Measurements from ENCODE around the gene TRIO.

Gene TRIO

GRCh38 chr5:14134771-14135170, 8.4 kb upstream of the TRIO start (continued):
- TF ChIP-seq ZNF70 (CRISPR knock-in tag; IDR thresholded peaks at IDR 0.05) (no peak), CREB5 (CRISPR knock-in tag; IDR thresholded peaks at IDR 0.05; ENCODE audit: low read depth) (no peak), ISL1 (CRISPR knock-in tag; IDR thresholded peaks at IDR 0.05) (no peak)

GRCh38 chr5:14135621-14136020, 7.5 kb upstream of the TRIO start:
- TF ChIP-seq ESRRG (CRISPR knock-in tag; IDR thresholded peaks at IDR 0.05), result no peak
- no peak for TF ChIP-seq CREB5 (CRISPR knock-in tag; IDR thresholded peaks at IDR 0.05; ENCODE audit: low read depth)
- no peak for TF ChIP-seq RARB (CRISPR knock-in tag; IDR thresholded peaks at IDR 0.05)
- TF ChIP-seq ARNTL (CRISPR knock-in tag; IDR thresholded peaks at IDR 0.05; ENCODE audit: borderline replicate concordance, low read depth), result no peak
- TF ChIP-seq POU6F1 (CRISPR knock-in tag; IDR thresholded peaks at IDR 0.05; ENCODE audit: borderline replicate concordance, low read depth), result no peak
- TF ChIP-seq ZFP3 (CRISPR knock-in tag; IDR thresholded peaks at IDR 0.05), result no peak
- TF ChIP-seq CSDC2 (CRISPR knock-in tag; IDR thresholded peaks at IDR 0.05), result no peak
- no peak for TF ChIP-seq OSR1 (CRISPR knock-in tag; IDR thresholded peaks at IDR 0.05)
- no peak for TF ChIP-seq PPARA (CRISPR knock-in tag; IDR thresholded peaks at IDR 0.05; ENCODE audit: borderline replicate concordance)
- TF ChIP-seq PATZ1 (CRISPR knock-in tag; IDR thresholded peaks at IDR 0.05; ENCODE audit: borderline replicate concordance), result no peak
- TF ChIP-seq CSRNP3 (CRISPR knock-in tag; IDR thresholded peaks at IDR 0.05), result no peak
- TF ChIP-seq SNAI2 (CRISPR knock-in tag; IDR thresholded peaks at IDR 0.05), result no peak
- no peak for TF ChIP-seq ZNF565 (CRISPR knock-in tag; conservative IDR thresholded peaks at IDR 0.05; ENCODE audit: low read depth)
- ATAC-seq, result no peak

- no peak for ATAC-seq
- TF ChIP-seq CSDC2 (CRISPR knock-in tag; IDR thresholded peaks at IDR 0.05) (no peak), BACH2 (CRISPR knock-in tag; IDR thresholded peaks at IDR 0.05; ENCODE audit: borderline replicate concordance) (no peak), ZNF70 (CRISPR knock-in tag; IDR thresholded peaks at IDR 0.05) (no peak), CREB5 (CRISPR knock-in tag; IDR thresholded peaks at IDR 0.05; ENCODE audit: low read depth) (no peak), ZNF565 (CRISPR knock-in tag; conservative IDR thresholded peaks at IDR 0.05; ENCODE audit: low read depth) (no peak), ESRRG (CRISPR knock-in tag; IDR thresholded peaks at IDR 0.05) (no peak), ZC3H10 (CRISPR knock-in tag; IDR thresholded peaks at IDR 0.05) (no peak), TCF4 (CRISPR knock-in tag; IDR thresholded peaks at IDR 0.05; ENCODE audit: borderline replicate concordance) (no peak), PATZ1 (CRISPR knock-in tag; IDR thresholded peaks at IDR 0.05; ENCODE audit: borderline replicate concordance) (no peak), ZFP30 (CRISPR knock-in tag; IDR thresholded peaks at IDR 0.05) (no peak)
Measured at GRCh38 chr5:14136228-14136627, 6.9 kb upstream of the TRIO start.
